Measurements from ENCODE around the gene JUNB.
"Not testable (repeated sequence)": the region's sequence is repeated elsewhere in the genome, so short reads cannot be mapped to it uniquely, and the experiment has no call there.

The JUNB gene

DNA sequence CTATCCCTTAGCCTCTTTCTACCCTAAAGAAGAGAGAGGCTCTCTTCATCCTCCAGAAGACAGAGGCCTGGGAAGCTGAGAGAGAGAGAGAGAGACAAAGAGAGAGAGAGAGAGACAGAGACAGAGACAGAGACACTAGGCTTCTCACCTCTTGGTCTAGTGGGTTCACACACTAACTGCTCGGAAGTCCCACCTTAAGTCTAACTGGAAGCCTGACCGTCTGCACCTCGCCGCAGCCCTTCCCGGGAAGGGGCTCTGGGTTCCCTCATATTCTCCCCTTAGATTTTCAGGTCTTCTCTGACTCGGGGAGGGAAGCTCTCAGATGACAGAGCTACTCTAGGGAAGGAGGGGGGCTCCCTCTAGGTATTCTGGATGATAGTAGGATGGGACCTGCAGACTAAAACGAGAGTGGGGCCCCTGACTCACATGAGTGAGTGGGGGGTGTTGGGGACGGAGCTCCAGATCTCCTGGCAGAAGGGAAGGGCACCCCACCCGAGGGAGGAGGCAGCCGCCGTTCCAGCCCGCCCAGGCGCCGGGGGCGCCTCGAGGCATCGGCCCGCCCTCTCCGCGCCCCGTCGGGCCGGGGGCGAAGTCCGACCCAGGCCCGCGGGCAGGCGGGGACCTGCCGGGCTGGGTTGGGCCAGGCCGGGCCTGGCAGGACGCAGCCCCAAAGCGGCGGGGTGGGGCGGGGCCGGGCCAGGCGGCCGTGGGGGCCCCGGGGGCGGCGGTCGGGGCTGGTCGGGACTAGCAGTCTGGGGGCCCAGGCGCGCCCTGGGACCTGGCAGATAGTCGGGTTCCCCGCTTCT lies 2.0 kb upstream of the JUNB start:
- DNase-seq (ENCODE audit: low read depth in 2 of 2): no peak

DNA sequence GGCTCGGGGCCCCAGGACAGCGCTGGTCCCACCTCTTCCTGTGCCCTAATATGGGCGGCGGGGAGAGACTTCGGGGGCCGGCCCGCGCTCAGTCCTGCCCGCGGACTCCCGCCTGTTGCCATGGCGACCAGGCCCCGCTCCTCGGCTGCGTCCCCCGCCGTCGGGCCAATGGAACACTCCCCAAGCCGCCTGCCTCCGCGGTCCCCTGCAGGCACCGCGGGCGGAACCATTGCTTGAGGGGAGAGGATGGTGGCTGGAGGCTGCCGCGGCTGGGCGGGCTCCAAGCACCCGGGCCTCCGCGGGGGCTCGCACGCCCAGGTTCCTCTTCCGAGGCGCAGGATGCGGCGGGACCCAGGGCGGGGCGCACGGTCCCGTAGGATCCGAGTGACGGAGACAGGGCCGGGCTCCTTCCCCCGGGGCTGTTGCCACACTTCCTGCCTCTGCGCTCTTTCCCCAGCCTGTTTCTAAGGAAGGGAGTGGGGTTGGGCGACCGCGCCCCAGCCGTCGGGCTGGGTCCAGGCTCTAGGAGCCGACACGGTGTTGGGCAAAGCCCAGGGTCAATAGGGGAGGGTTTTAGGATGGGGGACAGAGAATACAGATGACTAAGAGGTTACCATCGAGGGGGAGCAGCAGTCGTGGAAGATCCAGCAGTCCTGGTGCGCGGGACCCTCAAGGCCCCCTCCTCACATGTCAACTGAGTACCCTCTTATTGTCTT lies 1.2 kb upstream of the JUNB start:
- peak; percentile 97 to 99 for DNase-seq (ENCODE audit: low read depth in 2 of 2)

DNA sequence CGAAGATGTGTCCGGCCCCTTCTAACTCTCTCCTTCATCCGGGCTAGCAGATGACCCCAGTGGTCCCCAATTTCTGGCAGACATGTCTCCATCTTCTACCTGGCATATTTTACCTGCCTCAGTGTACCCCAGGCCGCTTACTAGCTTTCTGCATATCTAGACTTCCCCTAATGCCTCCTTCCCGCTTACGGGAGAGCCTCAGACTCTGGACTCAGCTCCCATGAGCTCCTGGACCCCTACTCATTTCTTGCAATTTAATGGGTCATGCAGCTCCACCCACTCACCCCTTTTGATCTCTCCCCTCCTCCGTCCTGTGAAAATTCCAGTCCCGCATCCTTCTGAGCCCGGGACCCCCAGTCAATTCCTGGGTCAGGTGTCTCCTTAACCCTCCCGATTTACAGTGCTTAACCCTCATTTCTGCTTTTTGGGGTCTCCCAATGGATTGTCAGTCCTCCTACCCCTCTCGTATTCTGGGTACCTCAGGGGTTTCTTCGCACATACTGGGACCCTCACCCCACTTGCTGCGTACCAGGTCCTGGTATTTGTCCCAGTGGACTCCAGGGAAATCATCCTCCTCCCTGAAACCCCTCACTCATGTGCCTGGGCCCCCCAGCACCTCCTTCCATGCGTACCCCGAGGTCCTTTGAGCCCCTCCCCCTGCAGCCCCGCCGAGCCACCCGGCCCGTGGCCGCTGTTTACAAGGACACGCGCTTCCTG lies 500 bp upstream of the JUNB start:
- DNase-seq (ENCODE audit: low read depth in 2 of 2): no peak

DNA sequence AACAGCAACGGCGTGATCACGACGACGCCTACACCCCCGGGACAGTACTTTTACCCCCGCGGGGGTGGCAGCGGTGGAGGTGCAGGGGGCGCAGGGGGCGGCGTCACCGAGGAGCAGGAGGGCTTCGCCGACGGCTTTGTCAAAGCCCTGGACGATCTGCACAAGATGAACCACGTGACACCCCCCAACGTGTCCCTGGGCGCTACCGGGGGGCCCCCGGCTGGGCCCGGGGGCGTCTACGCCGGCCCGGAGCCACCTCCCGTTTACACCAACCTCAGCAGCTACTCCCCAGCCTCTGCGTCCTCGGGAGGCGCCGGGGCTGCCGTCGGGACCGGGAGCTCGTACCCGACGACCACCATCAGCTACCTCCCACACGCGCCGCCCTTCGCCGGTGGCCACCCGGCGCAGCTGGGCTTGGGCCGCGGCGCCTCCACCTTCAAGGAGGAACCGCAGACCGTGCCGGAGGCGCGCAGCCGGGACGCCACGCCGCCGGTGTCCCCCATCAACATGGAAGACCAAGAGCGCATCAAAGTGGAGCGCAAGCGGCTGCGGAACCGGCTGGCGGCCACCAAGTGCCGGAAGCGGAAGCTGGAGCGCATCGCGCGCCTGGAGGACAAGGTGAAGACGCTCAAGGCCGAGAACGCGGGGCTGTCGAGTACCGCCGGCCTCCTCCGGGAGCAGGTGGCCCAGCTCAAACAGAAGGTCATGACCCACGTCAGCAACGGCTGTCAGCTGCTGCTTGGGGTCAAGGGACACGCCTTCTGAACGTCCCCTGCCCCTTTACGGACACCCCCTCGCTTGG lies 966 bp downstream of the JUNB start:
- DNase-seq (ENCODE audit: low read depth in 2 of 2): peak; percentile 53 to 59

DNA sequence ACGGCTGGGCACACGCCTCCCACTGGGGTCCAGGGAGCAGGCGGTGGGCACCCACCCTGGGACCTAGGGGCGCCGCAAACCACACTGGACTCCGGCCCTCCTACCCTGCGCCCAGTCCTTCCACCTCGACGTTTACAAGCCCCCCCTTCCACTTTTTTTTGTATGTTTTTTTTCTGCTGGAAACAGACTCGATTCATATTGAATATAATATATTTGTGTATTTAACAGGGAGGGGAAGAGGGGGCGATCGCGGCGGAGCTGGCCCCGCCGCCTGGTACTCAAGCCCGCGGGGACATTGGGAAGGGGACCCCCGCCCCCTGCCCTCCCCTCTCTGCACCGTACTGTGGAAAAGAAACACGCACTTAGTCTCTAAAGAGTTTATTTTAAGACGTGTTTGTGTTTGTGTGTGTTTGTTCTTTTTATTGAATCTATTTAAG lies 1.6 kb downstream of the JUNB start:
- DNase-seq (ENCODE audit: low read depth in 2 of 2): no peak

DNA sequence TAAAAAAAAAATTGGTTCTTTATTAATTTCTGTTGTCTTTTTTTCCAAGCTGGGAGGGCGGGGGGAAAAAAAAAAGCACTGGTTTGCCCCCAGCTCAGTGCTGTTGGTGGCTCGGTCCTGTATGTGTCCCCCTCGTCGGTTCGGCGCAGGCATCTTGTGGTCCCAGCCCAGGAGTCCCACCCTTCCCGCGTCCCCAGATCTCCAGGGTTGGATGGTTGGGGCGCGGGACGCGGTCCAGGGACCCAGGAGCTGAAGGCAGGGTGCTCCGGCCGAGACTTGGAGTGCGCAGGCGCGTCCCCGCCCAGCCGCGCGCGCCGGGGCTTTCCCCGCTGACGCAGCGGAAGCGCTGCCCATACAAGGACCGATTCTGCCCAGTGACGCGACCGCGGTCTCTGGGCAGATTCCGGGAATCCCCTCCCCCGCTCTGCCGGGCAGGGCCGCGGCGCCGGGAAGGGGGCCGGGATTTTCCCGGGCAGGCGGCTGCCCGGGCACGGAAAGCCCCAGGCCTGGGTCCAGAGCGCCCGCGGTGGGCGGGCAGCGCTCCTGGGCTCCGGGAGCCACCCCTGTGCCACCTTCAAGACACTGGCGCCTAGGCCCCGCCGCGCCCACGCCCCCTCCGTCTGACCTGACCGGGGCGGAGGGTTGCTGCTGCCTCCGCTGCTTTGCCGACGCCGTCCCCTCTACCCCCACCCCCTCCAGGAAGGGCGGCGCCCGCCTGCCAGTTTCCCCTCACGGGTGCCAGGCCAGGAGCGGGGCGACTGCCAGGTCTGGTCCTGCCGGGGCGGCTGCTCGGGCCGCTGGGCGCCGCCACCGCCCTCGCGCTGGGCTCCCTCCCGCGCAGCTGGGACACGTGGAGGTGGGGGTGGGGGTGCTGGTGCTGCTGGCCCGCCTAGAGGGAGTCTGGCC lies 2.3 kb downstream of the JUNB start:
- peak; percentile 88 to 91 for DNase-seq (ENCODE audit: low read depth in 2 of 2)

DNA sequence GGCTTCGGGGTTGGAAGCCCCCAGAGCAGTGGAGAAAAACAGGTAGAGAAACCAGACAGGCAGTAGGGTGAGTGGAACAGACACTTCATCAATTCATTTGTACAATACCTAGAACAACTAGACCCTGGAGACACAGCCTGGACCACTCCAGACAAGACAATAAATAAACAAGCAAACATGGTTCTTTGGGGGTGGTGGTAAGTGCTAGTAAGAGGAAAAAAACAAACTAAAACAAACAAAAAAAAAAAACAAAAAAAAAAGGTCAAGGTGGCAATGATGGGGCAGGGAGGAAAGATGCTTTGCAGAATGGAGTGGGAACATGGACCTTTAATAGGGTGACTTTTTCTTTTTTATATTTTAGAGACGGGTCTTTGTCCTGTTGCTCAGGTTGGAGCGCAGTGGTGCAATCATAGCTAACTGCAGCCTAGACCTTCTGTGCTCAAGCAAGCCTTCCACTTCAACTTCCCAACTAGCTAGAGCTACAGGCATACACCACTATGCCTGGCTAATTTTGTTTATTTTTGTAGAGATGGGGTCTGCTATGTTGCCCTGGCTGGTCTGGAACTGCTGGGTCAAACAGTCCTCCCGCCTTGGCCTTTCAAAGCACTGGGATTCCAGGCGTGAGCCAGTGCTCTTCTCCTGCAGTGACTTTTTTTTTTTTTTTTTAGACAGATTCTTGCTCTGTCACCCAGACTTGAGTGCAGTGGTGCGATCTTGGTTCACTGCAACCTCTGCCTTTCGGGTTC lies 3.1 kb downstream of the JUNB start:
- no peak for DNase-seq (ENCODE audit: low read depth in 2 of 2)

DNA sequence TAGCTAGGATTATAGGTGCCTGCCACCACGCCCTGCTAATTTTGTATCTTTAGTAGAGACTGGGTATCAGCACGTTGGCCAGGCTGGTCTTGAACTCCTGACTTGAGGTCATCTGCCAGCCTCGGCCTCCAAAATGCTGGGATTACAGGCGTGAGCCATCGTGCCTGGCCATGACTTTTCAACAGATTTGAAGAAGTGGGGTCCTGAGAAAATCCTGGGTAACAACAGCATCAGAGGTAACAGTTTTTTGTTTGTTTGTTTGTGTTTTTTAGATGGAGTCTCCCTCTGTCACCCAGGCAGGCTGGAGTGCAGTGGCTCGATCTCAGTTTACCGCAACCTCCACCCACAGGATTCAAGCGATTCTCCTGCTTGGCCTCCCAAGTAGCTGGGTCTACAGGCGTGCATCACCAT lies 3.7 kb downstream of the JUNB start:
- DNase-seq (ENCODE audit: low read depth in 2 of 2): no peak

DNA sequence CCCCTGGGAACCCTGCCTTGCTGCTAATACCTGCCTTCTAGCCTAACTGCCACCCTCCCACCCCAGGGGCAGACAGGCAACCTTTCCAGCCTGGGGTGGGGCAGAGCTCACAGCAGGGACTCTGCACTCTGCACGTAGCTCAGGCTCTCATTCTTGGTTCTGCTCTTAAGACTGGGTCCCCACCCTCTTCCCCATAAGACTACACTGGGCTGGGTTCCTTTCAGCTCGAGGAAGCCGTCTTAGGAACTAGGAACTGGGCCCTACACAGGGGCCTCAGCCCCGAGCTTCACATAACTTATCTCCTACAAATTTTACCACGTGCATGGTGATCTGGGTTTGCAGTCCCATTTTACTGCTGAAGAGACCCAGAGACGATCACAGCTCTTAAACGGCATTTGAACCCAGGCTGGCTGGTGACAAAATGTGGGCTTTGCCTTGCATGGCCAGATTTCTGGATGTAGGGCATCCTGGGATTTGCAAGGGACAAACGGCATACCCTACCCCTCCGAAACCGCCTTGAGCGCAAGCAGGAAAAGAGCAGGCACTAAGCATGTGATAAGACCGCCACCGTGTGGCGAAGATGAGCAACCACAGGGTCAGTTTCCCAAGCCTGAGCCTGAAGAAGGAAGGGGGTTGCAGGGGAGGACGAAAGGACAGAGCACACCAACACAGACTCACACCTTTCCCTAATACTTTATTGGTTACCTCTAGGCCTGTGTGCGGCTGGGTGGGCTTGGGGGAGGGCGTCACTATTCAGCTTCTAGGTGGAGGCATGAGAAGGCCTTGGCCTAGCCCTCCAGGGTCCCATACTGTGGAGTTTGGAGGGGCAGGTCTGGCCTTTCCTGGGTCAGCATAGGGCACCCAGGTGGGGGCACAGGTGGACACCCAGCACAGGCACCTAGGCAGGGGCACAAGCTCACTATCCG lies 5.1 kb downstream of the JUNB start:
- DNase-seq (ENCODE audit: low read depth in 2 of 2): peak in 1 of 2 donors; percentile 62

DNA sequence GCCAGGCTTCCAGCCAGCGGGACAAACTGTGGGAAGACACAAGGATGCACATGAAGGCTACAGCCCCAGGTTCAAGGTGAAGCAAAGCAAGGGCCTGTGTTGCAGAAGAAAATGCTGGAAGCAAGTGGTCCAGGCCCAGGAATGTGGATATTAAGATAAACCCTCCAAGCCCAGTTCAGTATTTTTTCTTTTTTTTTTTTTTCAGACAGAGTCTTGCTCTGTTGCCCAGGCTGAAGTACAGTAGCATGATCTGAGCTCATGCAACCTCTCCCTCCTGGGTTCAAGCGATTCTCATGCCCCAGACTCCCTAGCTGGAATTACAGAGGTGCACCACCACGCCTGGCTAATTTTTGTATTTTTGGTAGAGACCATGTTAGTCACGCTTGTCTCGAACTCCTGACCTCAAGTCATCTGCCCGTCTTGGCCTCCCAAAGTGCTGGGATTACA lies 5.9 kb downstream of the JUNB start:
- no peak for DNase-seq (ENCODE audit: low read depth in 2 of 2)

DNA sequence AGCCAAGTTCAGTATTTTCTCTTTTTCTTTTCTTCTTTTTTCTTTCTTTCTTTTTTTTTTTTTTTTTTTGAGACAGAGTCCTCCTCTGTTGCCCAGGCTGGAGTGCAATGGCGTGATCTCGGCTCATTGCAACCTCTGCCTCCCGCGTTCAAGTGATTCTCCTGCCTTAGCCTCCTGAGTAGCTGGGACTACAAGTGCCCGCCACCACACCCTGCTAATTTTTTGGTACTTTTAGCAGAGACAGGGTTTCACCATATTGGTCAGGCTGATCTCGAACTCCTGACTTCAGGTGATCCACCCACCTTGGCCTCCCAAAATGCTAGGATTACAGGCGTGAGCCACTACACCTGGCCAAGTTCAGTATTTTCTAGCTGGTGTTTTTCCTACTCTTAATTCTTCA lies 6.3 kb downstream of the JUNB start:
- DNase-seq (ENCODE audit: low read depth in 2 of 2): not testable (repeated sequence)

DNA sequence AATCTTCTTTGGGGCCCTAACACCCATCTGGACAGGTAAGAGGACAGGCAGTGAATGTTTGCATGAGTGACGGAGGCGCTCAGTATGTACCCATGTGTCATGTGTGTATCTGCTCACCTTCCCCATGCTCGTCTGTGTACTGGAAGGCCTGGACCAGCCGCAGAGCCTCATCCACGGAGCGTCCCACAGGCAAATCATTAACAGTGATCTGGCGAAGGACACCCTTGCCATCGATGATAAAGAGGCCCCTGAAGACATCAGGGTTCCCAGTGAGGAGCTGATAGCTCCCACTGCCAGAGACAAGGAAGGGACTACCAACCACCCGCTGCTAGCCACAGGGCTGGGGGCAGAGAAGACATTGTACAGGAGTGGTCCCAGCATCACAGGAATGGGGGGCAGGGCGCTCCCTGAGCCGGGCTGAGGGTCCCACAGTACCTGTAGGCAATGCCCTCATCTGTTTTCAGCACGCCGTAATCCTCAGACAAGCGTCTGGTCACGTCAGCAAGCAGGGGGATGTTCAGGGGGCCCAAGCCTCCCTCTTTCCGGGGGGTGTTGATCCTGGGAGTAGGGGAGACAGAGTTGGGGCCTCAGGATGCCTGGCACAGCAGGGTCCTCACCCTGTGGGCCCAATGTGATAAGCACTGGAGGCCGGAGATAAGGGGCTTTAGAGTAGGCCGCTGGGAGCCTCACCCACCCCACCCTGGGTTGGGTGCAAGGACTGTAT lies 8.6 kb downstream of the JUNB start:
- DNase-seq (ENCODE audit: low read depth in 2 of 2): no peak

DNA sequence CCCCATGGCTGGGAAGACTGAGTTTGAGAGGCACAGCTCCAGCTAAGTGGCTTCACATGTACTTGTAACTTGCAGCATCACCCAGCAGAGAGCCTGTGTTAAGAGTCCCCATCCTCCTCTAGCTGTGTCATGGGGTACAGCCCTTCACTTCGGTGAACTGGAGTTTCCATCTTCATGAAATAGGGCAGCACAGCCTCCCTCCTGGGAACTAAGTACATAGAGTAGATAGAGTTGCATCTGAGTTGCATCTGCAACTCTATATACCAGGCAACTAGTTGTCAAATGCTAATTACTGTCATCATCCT lies 9.1 kb downstream of the JUNB start:
- DNase-seq (ENCODE audit: low read depth in 2 of 2): no peak

DNA sequence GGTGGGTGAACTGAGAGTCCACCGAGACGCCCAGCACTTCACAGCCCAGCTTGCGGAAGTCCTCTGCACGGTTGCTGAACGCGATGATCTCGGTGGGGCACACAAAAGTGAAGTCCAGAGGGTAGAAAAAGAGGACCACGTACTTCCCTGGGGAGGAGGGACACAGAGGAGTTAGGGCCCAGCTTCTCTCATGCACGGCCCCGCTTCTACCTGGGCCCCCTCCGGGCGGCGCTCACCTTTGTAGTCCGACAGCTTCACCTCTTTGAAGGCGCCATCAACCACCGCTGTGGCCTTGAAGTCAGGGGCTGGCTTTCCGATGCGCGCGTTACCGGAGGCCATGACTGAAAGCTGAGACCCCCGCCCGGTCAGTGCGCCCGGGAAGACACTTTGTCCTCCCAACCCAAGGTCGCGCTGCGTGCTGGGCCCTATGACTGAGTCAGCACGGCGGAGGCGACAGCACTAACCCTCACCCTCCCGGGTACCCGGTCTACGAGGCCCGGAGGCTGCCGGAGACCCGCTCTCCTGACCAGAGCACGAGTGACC lies 9.7 kb downstream of the JUNB start:
- DNase-seq (ENCODE audit: low read depth in 2 of 2): no peak

DNA sequence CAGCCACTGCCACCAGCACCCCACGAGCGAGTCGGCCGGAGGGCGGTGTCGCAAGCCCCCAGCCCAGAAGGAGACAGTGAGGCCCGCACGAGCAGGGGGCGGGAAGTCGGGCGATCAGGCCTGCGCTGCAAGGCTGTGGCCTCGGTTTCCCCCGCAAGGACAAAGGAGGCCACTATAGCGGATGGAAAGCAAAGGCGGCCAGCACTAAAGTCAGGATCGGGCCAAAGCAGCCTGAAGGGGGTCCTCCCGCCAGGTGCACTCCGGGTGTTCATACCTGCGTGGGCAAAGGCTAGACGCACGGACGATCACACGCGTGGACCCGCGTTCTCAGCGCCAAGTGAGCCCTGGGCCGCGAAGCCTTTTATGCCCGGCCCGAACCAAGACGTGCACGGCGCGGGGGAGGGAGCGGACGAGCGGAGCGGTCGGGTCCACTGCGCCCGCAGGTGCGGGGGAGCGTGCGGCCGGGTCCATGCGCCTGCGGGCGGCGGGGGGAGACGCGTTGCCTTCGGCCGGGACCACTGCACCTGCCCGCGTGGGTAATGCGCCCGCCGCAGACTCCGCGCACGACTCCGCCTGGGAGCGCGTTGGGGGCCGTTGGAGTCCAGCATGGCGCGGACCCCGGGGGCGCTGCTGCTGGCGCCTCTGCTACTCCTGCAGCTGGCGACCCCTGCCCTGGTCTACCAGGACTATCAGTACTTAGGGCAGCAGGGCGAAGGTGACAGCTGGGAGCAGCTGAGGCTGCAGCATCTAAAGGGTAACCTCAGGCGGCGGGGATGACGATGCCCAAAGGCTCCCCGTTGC lies 10.4 kb downstream of the JUNB start, which contains the start of the genes PRDX2 and THSD8:
Gene PRDX2 (minus strand): TSS at position 335 of the 801 bp plus-strand sequence. CDS start 539 bp downstream, outside the sequence.
Gene THSD8 (plus strand): TSS at position 604 of the 801 bp plus-strand sequence. CDS start 3 bp downstream, at position 607.
- DNase-seq (ENCODE audit: low read depth in 2 of 2): peak; percentile 70 to 72

DNA sequence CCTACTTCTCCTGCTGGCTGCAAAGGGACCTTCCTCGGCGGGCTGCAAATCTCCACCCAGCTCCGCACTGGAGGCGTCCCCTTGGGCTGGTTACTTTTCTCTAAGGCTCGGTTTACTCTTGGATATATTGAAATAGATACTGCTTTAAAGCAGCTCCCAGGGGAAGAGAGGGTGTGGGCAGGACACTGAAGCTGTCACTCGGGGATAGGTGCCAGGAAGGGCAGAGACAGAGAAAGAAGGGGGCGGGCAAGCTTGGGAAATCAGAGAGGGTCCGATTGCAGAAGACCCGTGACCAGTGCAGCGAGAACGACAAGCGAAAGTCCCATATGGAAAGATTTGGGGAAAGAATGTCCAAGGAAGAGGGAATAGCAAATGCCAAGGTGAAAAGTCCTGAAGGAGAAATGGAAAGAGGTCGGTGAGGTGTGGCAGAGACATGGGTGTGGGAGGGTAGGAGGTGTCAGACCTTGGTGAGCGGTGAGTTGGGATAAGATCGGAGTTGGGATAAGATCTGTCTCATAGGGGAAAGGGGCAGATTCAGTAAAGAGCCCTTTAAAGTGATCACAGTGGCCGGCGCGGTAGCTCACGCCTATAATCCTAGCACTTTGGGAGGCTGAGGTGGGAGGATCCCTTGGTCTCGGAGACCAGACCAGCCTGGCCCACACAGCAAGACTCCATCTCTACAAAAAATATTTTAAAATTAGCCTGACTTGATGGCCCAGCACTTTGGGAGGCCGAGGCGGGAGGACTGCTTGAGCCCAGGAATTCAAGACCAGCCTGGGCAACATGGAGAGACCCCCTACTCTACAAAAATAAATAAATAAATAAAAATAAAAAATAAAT lies 11.2 kb downstream of the JUNB start:
- DNase-seq (ENCODE audit: low read depth in 2 of 2): no peak

All from stimulated activated CD8-positive, alpha-beta memory T cell treated with anti-CD3 and anti-CD28 coated beads, Interleukin-2, amount 100 ng/mL, for 48 hours (primary cell).